Activated T-cell treated with anti-CD3 and anti-CD28 coated beads for 4 hours (primary cell): ENCODE measurements around the gene GIPC2.
"Not testable (repeated sequence)": the region's sequence is repeated elsewhere in the genome, so short reads cannot be mapped to it uniquely, and the experiment has no call there.

Experiments
- DNase-seq: peaks from one replicate; pipeline ENCODE4 v3.0.0-alpha.2; 2020

GIPC2 gene

DNA sequence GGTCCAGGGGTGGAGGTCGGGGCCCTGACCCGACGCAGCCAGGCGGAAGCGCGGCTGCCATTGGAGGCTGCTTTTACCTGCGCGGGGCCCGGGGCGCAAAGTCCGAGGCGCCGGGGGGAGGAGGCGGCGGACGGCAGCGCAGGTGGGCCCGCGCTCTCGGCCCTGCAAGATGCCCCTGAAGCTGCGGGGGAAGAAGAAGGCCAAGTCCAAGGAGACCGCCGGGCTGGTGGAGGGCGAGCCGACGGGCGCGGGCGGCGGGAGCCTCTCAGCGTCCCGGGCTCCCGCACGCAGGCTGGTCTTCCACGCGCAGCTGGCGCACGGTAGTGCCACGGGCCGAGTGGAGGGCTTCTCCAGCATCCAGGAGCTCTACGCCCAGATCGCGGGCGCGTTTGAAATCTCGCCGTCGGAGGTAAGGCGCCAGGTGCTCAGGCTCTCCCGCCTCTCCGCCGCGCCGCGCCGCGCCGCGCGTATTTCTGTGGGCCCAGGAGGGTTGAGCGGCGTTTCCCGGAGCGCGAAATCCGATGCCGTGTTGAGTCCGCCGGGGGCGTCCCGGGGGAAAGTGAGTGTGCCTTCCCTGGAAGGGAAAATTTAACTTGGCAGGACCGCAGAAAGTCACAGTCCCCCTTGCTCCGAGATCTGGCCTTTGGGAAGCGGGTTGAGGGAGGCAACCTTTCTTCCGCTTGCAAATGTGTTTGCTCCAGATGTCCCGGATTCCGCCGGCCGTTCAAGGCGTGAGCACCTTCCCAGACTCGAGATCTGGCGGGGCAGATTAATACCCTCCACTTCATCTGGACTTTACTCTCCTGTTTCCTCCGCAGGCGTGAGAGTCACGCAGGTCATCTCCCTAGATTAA lies at the start of gene GIPC2:
TSS of gene GIPC2 (plus strand) at position 41 of the 853 bp plus-strand sequence. CDS start at position 170, 129 bp downstream.
- no peak for DNase-seq

- no peak for DNase-seq
Observed at GRCh38 chr1:77996734-77997133, 49.0 kb upstream of the GIPC2 start.

DNA sequence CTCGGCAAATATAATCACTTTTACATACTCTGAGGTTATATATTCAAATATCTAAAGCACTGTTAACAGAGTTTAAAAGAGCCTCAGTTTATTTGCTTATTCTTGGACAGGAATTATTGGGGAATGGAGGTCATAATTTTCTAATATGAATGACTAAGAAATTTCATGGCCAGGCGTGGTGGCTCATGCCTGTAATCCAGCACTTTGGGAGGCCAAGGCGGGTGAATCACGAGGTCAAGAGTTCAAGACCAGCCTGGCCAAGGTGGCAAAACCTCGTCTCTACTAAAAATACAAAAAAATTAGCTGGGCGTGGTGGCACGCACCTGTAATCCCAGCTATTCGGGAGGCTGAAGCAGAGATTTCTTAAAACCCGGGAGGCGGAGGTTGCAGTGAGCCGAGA lies 45.2 kb upstream of the GIPC2 start:
- not testable (repeated sequence) for DNase-seq

DNA sequence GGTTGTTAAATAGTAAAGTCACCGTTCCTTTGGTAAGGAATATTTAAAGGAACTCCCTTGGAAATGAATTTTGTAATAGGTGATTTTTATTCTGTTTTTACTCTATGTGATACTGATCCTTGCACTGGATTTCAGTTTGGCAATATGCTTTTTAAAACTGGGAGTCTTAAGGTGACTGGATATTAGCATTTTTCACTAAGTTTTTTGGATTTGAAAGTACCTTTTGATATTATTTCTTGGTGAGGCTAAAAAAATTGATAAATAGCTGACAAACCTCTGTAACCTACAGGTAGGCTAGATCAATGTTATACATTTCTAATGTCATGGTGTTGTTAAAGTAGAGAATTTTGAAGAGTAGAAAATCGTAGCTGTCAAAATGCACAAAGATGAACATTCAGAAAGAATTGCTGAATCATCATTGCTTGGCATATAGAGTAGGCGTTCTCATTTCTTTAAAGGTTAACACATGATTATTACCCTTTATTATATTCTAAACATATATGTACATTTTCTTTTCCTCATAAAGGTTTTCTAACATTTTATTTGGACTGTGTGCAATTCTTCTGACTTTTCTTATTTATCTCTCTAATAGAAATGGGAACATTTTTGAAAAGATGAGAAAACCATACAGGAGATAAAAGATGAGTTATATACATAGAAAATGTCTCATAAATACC lies 42.6 kb upstream of the GIPC2 start:
- DNase-seq = no peak

GRCh38 chr1:78003882-78004718 lies 41.7 kb upstream of the GIPC2 start:
- DNase-seq = peak; percentile 19

DNA sequence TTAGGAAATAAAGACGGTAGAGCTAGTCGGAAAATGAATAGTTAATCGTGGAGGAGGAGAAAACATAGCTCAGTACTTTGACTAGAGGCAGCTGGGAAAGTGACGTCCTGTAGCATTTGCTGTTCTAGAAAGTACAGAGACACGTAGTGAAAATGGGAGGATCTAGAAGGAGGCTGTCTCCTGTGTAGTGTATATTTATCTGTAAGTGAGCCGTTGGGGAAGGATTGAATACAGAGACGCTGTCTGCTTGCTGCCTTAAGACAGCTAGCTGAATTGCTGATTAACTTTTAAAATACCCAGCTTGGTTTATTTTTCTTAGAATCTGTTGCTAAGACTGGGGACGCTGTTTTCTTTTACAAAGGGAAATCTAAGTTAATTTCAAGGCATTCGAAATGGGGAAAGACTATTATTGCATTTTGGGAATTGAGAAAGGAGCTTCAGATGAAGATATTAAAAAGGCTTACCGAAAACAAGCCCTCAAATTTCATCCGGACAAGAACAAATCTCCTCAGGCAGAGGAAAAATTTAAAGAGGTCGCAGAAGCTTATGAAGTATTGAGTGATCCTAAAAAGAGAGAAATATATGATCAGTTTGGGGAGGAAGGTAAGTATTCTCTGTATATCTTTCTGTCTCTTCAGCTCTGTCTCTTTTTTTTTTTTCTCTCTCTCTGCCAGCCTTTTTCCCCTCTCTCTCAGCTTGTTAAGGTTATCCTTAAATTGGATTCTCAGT lies 40.9 kb upstream of the GIPC2 start, which contains the start of gene DNAJB4:
TSS of gene DNAJB4 (plus strand) at position 221 of the 729 bp plus-strand sequence. CDS start at position 393, 172 bp downstream.
- DNase-seq = peak; percentile 43

DNA sequence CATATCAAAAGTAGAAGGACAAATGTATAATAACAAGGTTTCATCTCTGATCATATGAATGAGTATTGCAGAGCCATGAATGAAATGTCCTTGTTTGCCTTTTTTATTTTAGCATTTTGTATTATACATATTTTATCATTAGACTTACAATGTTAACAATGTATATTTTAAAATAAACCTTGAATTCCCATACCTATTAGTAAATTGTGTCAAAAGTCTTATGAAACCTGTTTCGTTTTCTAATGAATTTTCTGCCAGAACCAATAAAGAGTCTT lies 40.4 kb upstream of the GIPC2 start:
- DNase-seq = no peak

DNA sequence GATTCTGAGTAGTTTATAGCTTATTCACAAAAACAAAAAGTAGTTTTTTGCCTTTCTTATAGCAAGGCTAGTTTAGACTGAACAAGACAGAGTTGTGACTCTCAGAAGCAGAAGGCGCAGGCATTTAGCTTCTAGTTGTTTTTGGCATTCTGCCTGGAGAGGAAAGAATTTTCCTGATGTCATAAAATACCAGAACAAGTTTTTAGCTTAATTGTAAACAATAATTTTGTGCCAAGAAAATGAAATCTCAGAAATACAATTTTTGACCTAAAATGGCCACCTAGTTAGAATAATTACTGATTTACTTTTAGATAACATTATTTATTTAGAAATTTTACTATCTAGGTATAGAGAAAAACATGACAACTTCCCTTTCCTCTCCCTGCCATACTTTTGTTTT lies 40.0 kb upstream of the GIPC2 start:
- no peak for DNase-seq

DNA sequence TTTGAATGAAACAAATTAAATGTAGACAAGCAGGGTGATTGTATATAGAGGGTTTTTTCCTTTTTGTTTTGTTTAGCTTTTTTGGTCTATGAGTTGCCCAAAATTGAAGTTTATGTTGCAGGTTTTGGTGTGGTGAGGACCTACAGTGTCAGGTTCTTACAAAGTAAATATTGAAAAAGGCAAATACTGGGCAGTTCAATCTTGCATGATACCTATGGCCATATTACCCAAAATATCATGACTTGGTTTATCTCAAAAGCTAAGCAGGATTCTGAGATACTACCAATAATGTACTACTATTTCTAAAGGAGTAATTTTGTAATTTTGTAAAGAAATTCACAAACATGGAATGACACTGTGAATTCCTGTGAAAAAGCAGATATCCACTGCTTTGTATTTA lies 39.2 kb upstream of the GIPC2 start:
- no peak for DNase-seq

- DNase-seq = no peak
Observed at GRCh38 chr1:78007677-78008341, 38.0 kb upstream of the GIPC2 start.

GRCh38 chr1:78009276-78009675 lies 36.5 kb upstream of the GIPC2 start:
- DNase-seq = no peak

DNA sequence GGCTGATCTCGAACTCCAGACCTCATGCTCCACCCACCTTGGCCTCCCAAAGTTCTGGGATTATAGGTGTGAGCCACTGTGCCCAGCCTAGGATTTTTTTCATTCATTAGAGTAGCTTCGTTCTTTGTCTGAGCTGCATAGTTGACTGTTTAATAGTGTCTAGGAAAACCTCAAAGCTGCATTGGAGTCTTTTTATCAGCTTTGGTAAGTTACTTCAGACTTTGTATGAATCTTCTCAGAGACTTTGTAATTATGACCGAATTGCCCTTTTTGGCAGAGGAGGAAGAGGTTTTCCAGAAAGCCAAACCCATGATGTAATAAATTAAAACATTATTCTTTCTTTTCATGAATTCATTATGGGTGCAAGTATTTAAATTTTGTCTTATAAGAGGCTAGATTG lies 35.9 kb upstream of the GIPC2 start:
- no peak for DNase-seq

DNA sequence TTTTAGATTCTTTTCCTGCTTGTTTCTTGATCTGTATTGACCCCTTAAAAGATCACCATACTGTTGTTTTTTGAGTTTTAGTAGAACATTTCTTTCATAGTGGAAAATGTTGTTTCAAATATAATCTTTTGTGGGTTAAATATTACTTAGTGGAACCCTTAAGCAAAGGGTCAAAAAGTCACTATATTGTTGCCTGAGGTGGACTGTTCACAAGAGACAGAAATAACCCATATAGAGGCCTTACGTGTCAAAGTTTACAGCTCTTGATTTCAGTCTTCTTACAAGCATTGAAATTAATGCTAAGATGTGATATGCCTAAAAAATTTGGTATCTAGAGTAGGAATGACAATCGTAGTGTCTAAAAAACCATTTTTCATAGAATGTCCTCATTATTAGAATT lies 34.7 kb upstream of the GIPC2 start:
- no peak for DNase-seq

DNA sequence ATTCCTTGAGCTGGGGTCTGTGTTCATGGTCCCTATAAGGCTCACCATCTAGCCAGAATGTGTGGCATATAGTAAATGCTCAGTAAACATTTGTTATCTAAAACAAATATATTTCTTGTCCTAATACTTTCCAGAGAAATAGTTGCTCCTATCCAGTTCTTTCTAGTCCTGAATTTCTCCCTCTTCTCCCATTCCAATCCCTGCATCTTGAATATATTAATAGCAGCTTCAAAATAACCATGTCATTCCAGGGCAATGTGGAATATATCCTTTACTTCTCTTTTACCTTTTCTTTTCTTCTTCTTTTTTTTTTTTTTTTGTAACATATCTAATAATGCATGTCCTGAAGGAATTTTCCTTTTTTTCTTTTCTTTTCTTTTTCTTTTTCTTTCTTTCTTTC lies 30.6 kb upstream of the GIPC2 start:
- no peak for DNase-seq

- DNase-seq = no peak
Observed at GRCh38 chr1:78019024-78019423, 26.7 kb upstream of the GIPC2 start.

DNA sequence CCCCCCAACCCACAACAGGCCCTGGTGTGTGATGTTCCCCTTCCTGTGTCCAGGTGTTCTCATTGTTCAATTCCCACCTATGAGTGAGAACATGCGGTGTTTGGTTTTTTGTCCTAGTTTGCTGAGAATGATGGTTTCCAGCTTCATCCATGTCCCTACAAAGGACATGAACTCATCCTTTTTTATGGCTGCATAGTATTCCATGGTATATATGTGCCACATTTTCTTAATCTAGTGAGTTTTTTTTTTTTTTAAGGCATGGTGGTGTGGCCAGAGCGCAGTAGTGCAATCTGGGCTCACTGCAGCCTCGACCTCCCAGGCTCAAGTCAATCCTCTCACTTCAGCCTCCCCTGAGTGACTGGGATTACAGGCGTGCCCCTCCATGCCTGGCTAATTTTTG lies 24.6 kb upstream of the GIPC2 start:
- DNase-seq = not testable (repeated sequence)

- DNase-seq = no peak
Observed at GRCh38 chr1:78029793-78030192, 16.0 kb upstream of the GIPC2 start.

DNA sequence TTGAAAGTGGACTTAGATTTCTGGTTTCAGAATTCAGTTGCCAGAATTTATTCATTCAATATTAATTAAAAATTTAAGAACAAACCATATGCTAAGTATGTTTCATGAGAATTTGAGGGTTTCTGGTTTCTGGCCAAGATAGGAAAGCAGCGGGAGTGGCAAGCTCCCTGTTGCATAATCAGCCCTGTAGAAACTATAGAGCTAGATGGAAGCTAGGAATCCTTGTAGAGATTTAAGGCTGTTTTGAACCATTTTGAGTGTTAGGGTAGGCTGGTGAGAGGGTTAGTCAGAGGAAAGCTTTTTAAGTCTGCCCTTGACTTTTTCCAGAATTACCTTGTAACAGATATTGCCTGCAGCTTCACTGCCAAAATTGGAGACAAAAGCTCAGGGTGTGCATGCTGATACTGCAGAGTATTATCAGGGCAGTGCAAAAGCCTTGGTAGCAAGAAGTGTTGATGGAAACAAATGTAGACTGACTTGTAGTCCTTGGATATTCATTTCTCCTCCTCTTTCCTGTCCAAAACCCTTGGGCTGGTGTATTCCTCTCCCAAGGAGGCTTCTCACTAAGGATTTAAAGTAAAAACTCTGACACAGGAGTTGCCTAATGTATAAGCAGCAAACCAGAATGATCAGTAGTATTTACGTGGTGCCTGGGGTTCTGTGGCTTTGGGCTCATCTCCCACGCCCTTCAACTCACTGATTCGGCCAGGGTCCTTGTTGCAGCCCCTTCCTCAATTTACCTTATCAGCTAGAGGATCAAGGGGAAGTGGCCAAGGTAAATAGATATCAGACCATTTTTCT lies 12.6 kb upstream of the GIPC2 start:
- no peak for DNase-seq

DNA sequence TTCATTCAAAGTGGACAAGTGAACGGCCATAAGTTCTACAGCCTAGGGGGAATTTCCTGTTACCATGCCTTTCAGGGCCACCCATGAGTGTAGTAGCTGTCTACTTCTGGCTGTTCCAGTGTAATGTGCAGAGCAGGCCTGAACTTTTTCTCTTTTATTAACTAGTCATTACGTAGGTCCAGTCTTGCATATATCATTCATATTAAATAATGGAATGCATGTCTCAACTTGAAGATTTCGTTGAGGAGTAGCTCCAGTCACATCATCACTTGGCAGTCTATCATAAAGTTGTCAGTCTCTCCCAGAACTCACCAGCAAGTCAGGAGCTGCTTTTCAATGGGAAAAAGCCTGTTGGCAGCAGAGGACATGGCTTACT lies 12.0 kb upstream of the GIPC2 start:
- DNase-seq = no peak

DNA sequence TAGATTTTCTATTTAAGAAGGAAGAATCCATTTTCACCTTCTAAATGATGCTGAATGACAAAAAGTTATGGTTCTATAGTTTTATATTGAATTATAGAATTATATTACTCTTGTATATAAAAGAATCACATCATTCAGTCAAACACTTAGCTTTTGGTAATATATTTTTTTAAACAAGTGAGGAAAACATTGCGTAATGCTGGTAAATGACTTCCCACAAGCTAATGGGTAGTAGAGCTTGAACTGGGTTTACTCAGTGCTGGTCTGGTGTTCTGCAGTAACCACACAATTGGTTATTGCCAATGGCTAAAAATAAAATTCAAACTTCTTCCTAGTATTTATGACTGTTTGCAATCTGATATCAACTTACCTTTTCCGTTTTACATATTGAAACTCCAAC lies 10.6 kb upstream of the GIPC2 start:
- DNase-seq = no peak

- no peak for DNase-seq
Observed at GRCh38 chr1:78036450-78036849, 9.3 kb upstream of the GIPC2 start.

GRCh38 chr1:78038071-78038470 lies 7.7 kb upstream of the GIPC2 start:
- DNase-seq = no peak
